HepG2 (cell line): ENCODE data around the gene CLP1.

Experiments
- EP300 ChIP-seq, 3 experiments: sonication (generic) in 1 of 3; formaldehyde crosslinking in 1 of 3; IDR thresholded peaks; 2 replicates each; pipeline versions ENCODE4 v1.5.1 to v1.6.1; 2011 to 2020; ENCODE audit warnings: low read depth in 2 of 3, low read length in 2 of 3, borderline replicate concordance in 1 of 3, improper control_type of control experiment in 1 of 3, mild to moderate bottlenecking in 1 of 3, missing genetic modification reagents in 1 of 3, moderate library complexity in 1 of 3
- SP2 ChIP-seq: sonication (generic); formaldehyde crosslinking; IDR thresholded peaks from 2 replicates; pipeline ENCODE4 v1.5.1; 2020; ENCODE audit warnings: mild to moderate bottlenecking, missing genetic modification reagents
- YEATS2 ChIP-seq: sonication (generic); formaldehyde crosslinking; IDR thresholded peaks from 2 replicates; pipeline ENCODE4 v1.4.0; 2020; ENCODE audit warnings: missing genetic modification reagents, borderline replicate concordance

DNA sequence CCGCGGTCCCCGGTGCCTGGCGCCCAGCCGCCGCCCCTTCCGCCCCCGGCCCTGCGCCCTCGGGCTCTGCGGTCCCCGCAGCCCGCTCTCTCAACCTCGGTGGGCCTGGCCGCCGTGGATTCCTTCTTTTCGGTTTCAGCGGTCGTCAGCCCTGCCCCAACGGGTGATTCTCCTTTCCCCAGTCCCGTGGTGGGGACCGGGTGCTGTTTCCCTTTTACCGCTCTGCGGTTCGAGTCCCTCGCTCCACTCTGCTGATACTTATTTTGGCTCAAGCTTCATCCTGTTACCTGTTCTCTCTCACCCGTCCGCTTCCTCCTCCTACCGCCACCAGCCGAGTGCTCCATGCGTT lies 10.8 kb downstream of the CLP1 start:
- no peak for TF ChIP-seq YEATS2 (CRISPR knock-in tag)
- no peak for TF ChIP-seq SP2 (CRISPR knock-in tag)
- TF ChIP-seq EP300 (IDR thresholded peaks at IDR 0.05; ENCODE audit: low read depth in 2 of 2, low read length in 2 of 2), result no peak
- no peak for TF ChIP-seq EP300 (CRISPR knock-in tag; IDR thresholded peaks at IDR 0.05; ENCODE audit: borderline replicate concordance)
